HEK293T (cell line): ENCODE results near the gene TEX53.

Source experiments
- BHLHE40 ChIP-seq: fragments of 450-650 bp; IDR thresholded peaks from 2 replicates; pipeline ENCODE4 v1.6.1; 2016; ENCODE audit warnings: mild to moderate bottlenecking, moderate library complexity, borderline replicate concordance
- ELF4 ChIP-seq: fragments of 450-650 bp; IDR thresholded peaks from 2 replicates; pipeline ENCODE4 v1.6.1; 2017; ENCODE audit warnings: antibody characterized with exemption
- FOXM1 ChIP-seq: fragments of 450-650 bp; IDR thresholded peaks from 2 replicates; pipeline ENCODE4 v1.6.1; 2017; ENCODE audit warnings: mild to moderate bottlenecking, borderline replicate concordance
- LEF1 ChIP-seq: fragments of 450-650 bp; IDR thresholded peaks from 2 replicates; pipeline ENCODE4 v1.6.1; 2017; ENCODE audit warnings: mild to moderate bottlenecking, borderline replicate concordance
- SP1 ChIP-seq: fragments of 450-650 bp; IDR thresholded peaks from 2 replicates; pipeline ENCODE4 v1.6.1; 2017
- TARDBP ChIP-seq: fragments of 450-650 bp; IDR thresholded peaks from 2 replicates; pipeline ENCODE4 v1.6.1; 2016

- TF ChIP-seq LEF1 (no peak), TARDBP (no peak), FOXM1 (no peak), ELF4 (no peak), SP1 (no peak), BHLHE40 (no peak)
Observed at GRCh38 chr9:114638404-114638803, 19.2 kb downstream of the TEX53 start.
